PC-9 (cell line): ENCODE results near the gene ATP11A. TPM values are rescaled to one million over a fixed set of nuclear protein-coding genes. Genes with fewer than 3 reads are reported as not detected.

Experiments
- BruUV-seq: library from RNA; stranded (reverse); fragments of 400-500 nt; replicated peaks from 2 replicates; lab custom pipeline; 2021; lab: Mats Ljungman, UMichigan
- CTCF ChIA-PET: fragments of 300-600 bp; sonication (Branson Sonifier 250); formaldehyde crosslinking; loops from one replicate; lab custom pipeline; 2022; ENCODE audit warnings: antibody characterized with exemption; lab: Charles Lee
- POLR2A ChIA-PET: fragments of 300-600 bp; sonication (Branson Sonifier 250); formaldehyde crosslinking; loops from one replicate; lab custom pipeline; 2022; ENCODE audit warnings: antibody characterized with exemption; ENCODE audit not compliant: unreplicated experiment; lab: Charles Lee
- DNase-seq, 2 experiments: peaks; one replicate each; pipeline versions ENCODE4 v3.0.0 to v3.0.0-alpha.2; 2015 to 2022; ENCODE audit warnings: mixed read lengths in 1 of 2
- H2AFZ ChIP-seq: fragments of 200-600 bp; sonication (generic); 2 replicates; pipeline ENCODE4 v1.8.1; 2017; ENCODE audit warnings: antibody characterized with exemption
- H3F3A ChIP-seq: fragments of 200-600 bp; sonication (generic); 2 replicates; pipeline ENCODE4 v1.8.1; 2017; ENCODE audit warnings: antibody characterized with exemption, mild to moderate bottlenecking, low read depth; ENCODE audit not compliant: insufficient read depth
- H3K27ac ChIP-seq: fragments of 200-600 bp; sonication (generic); 2 replicates; pipeline ENCODE4 v1.6.1; 2016; ENCODE audit warnings: mixed run types
- H3K27me3 ChIP-seq: fragments of 200-600 bp; sonication (generic); 2 replicates; pipeline ENCODE4 v1.6.1; 2016; ENCODE audit warnings: low read depth, mixed run types; ENCODE audit not compliant: insufficient read depth
- H3K36me3 ChIP-seq: fragments of 200-600 bp; sonication (generic); 2 replicates; pipeline ENCODE4 v1.6.1; 2016; ENCODE audit warnings: low read depth, mixed run types
- H3K4me1 ChIP-seq: fragments of 200-600 bp; sonication (generic); replicated peaks from 2 replicates; pipeline ENCODE4 v1.6.1; 2016; ENCODE audit warnings: mixed run types; ENCODE audit not compliant: insufficient read depth
- H3K4me2 ChIP-seq: fragments of 200-600 bp; sonication (generic); 2 replicates; pipeline ENCODE4 v1.6.1; 2017; ENCODE audit warnings: mixed run types
- H3K4me3 ChIP-seq: fragments of 200-600 bp; sonication (generic); 2 replicates; pipeline ENCODE4 v1.6.1; 2016; ENCODE audit warnings: mixed run types
- H3K79me2 ChIP-seq: fragments of 200-600 bp; sonication (generic); 2 replicates; pipeline ENCODE4 v1.6.1; 2017; ENCODE audit warnings: low read depth, mixed run types
- H3K9me2 ChIP-seq: fragments of 200-600 bp; sonication (generic); 2 replicates; pipeline ENCODE4 v1.8.1; 2017; ENCODE audit warnings: mild to moderate bottlenecking; ENCODE audit not compliant: insufficient read depth
- H3K9me3 ChIP-seq: fragments of 200-600 bp; sonication (generic); 2 replicates; pipeline ENCODE4 v1.8.1; 2016; ENCODE audit warnings: low read depth; ENCODE audit not compliant: insufficient read depth
- H4K20me1 ChIP-seq: fragments of 200-600 bp; sonication (generic); 2 replicates; pipeline ENCODE4 v1.8.1; 2017; ENCODE audit not compliant: insufficient read depth
- CTCF ChIP-seq: fragments of 200-600 bp; sonication (generic); conservative IDR thresholded peaks from 2 replicates; pipeline ENCODE4 v1.6.1; 2017; ENCODE audit warnings: mixed run types, antibody characterized with exemption, mild to moderate bottlenecking, moderate library complexity
- EZH2 ChIP-seq: fragments of 200-600 bp; sonication (generic); IDR thresholded peaks from 2 replicates; pipeline ENCODE4 v1.8.0; 2017; ENCODE audit warnings: antibody characterized with exemption, low read depth
- intact Hi-C: fragments of 100-400 bp; cut with micrococcal nuclease; formaldehyde crosslinking; loops from one replicate; pipeline ENCODE4 v1.10.0; 2022; ENCODE audit not compliant: unreplicated experiment
- total RNA-seq: library from RNA; stranded (reverse); gene quantifications from 2 replicates; pipeline ENCODE4 v1.2.3, GENCODE V29; 2021

Gene ATP11A
- total RNA-seq, 1 experiment from 2014 or later: 92.2 TPM

- H4K20me1 ChIP-seq: no peaks in the 10 kb centered on the region
- ChIA-PET CTCF (no interaction called here), POLR2A (interaction anchor here (0.6 kb wide), 1 partner anchor 673 kb away, joined by 5 read pairs; no protein-coding TSS in a partner anchor)
- no peaks in the 10 kb centered on the region for H3F3A ChIP-seq
- H3K4me2 ChIP-seq: no peak overlapping the region
- no peak overlapping the region for H3K4me3 ChIP-seq
- peaks cover 12% of the 10 kb centered on the region for H3K9me3 ChIP-seq
- no peak overlapping the region for H2AFZ ChIP-seq
- no peaks in the 10 kb centered on the region for H3K79me2 ChIP-seq
- H3K27ac ChIP-seq: no peak overlapping the region
- TF ChIP-seq EZH2 (no peak), CTCF (no peak)
- intact Hi-C loops: no loop called here
- BruUV-seq: no TSS peak
- no peaks in the 10 kb centered on the region for H3K4me1 ChIP-seq
- no peaks in the 10 kb centered on the region for H3K9me2 ChIP-seq
- peaks cover 98% of the 10 kb centered on the region for H3K27me3 ChIP-seq
- DNase-seq: no peak
- H3K36me3 ChIP-seq: no peaks in the 10 kb centered on the region
These were observed 210.9 kb downstream of the ATP11A start for GRCh38 chr13:112900691-112901091.

- ChIA-PET CTCF (no interaction called here), POLR2A (no interaction called here)
- H3K79me2 ChIP-seq: no peaks in the 10 kb centered on the region
- no peaks in the 10 kb centered on the region for H3K4me1 ChIP-seq
- H3K4me3 ChIP-seq: no peak overlapping the region
- H3K9me3 ChIP-seq: peaks cover 12% of the 10 kb centered on the region
- H2AFZ ChIP-seq: no peak overlapping the region
- no peaks in the 10 kb centered on the region for H3K9me2 ChIP-seq
- no peak for DNase-seq
- BruUV-seq: no TSS peak
- no peaks in the 10 kb centered on the region for H4K20me1 ChIP-seq
- no peaks in the 10 kb centered on the region for H3F3A ChIP-seq
- intact Hi-C loops: no loop called here
- H3K27me3 ChIP-seq: peaks cover 98% of the 10 kb centered on the region
- TF ChIP-seq EZH2 (no peak), CTCF (no peak)
- no peak overlapping the region for H3K4me2 ChIP-seq
- H3K27ac ChIP-seq: no peak overlapping the region
- no peaks in the 10 kb centered on the region for H3K36me3 ChIP-seq
These were observed 212.3 kb downstream of the ATP11A start for GRCh38 chr13:112902101-112902651.

- H3K4me1 ChIP-seq: no peaks in the 10 kb centered on the region
- no peaks in the 10 kb centered on the region for H4K20me1 ChIP-seq
- no peak for DNase-seq
- no peaks in the 10 kb centered on the region for H3F3A ChIP-seq
- BruUV-seq: no TSS peak
- no peak overlapping the region for H3K4me2 ChIP-seq
- H3K27ac ChIP-seq: no peak overlapping the region
- CTCF ChIA-PET: no interaction called here
- POLR2A ChIA-PET: no interaction called here
- H3K4me3 ChIP-seq: no peak overlapping the region
- H2AFZ ChIP-seq: no peak overlapping the region
- H3K9me2 ChIP-seq: no peaks in the 10 kb centered on the region
- peaks cover 98% of the 10 kb centered on the region for H3K27me3 ChIP-seq
- H3K36me3 ChIP-seq: no peaks in the 10 kb centered on the region
- intact Hi-C loops: no loop called here
- no peaks in the 10 kb centered on the region for H3K79me2 ChIP-seq
- peaks cover 12% of the 10 kb centered on the region for H3K9me3 ChIP-seq
- no peak for TF ChIP-seq EZH2
- no peak for TF ChIP-seq CTCF
These were observed 212.8 kb downstream of the ATP11A start for GRCh38 chr13:112902669-112903068.
